LoVo (cell line): ENCODE measurements around the gene TENM4.

Experiments used
- DNase-seq: peaks from one replicate; pipeline ENCODE4 v3.0.0-alpha.2; 2016; ENCODE audit warnings: low spot score

TENM4 gene

GRCh38 chr11:79174045-79175008 lies 266.5 kb downstream of the TENM4 start:
- no peak for DNase-seq

GRCh38 chr11:79173615-79174014 lies 267.2 kb downstream of the TENM4 start:
- no peak for DNase-seq

DNA sequence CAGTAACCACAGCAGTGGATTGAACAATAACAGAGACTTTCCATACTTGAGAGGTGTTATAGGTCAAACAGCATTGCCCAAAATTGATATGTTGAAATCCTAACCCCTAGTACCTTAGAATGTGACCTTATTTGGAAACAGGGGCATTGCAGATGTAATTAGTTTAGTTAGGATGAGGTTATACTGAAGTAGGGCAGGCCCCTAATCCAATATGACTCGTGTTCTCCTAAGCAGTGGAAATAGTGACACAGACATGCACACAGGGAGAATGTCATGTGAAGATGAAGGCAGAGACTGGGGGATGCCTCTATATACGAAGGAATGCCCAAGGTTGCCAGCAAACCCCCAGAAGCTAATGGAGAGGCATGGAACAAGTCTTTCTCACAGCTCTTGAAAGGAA lies 270.5 kb downstream of the TENM4 start:
- no peak for DNase-seq

GRCh38 chr11:79168530-79169110 lies 272.2 kb downstream of the TENM4 start:
- DNase-seq, result no peak

DNA sequence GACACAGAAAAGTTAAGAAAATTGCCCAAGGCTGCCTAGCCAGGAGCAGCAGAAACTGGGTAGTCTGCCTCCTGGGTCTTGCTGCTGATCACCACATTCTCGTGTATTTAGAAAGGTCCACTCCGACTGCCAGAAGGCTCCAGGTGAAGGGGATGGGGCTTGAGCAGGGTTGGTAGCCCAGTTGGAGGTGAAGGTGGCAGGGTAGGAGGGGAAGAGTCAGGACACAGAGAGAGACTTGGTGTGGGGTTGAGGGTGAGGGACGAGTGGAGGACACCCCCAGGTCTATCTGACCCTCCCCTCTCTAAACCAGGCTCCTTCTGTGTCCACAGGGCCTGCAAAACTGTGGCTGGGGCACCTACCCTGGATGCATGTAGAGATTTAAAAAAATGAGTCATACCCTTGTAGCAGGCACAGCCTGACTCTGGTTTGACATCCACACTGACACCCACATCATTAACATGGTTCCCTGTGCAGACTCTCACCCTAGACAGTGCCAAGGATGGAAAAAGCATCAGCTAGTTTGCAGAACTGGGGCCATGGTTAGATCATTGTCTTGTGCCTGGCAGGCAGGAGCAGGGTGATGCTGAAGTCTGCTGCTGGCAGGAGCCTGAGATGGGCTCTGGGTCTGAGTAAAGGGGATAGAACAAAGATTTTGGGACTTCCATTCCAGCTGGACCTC lies 273.2 kb downstream of the TENM4 start:
- no peak for DNase-seq

GRCh38 chr11:79165908-79166307 lies 274.9 kb downstream of the TENM4 start:
- no peak for DNase-seq

DNA sequence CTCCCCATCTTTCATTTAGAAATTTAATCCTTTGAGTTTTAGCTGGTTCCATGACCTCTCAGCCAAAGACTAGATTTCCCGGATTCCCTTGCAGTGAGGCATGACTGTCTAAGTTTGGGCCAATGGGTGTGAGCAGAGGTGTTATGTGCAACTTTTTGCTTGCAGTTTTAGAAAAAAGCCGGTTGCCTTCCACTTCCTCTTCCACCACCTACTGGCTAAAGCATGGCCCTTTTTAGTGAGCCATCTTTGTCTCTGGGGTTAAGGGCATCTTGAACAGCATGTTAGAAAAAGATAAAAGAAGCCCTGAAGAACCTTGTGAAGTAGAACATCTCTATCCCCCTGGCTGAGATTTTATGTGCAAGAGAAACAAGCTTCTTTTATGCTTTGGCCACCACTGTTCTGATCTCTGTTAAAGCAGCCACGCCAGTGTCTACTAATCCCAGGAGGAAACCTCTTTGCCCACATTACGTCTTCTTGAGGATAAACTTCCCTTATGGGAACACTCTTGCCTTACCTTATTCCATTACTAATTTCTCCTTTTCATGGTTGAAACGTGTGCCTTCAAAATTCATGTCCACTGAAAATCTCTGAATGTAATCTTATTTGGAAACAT lies 279.9 kb downstream of the TENM4 start:
- no peak for DNase-seq

- no peak for DNase-seq
Observed at GRCh38 chr11:79159657-79160450, 281.0 kb downstream of the TENM4 start.

- DNase-seq, result no peak
Observed at GRCh38 chr11:79157738-79158137, 283.1 kb downstream of the TENM4 start.

- DNase-seq, result no peak
Observed at GRCh38 chr11:79156031-79156430, 284.8 kb downstream of the TENM4 start.

GRCh38 chr11:79155237-79155636 lies 285.6 kb downstream of the TENM4 start:
- DNase-seq, result no peak

DNA sequence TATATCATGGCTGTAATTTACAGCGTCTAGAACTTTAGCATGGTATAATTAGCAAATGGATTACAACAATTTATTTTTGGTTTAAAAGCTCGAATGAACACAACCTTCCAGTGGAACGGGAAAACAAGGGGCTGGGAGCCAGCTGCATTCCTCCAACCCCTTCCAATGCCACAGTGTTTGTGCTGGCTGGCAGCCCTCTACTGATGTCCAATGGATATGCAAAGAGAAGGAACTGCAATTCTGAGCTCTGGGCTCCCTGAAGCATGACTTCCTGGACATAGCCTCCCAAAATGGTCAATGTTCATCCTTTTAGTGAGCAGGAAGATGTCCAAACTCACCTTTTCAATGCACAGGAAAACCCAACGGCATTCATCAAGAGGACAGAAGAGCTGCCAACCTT lies 288.3 kb downstream of the TENM4 start:
- no peak for DNase-seq

GRCh38 chr11:79151396-79151795 lies 289.4 kb downstream of the TENM4 start:
- DNase-seq, result no peak

- no peak for DNase-seq
Observed at GRCh38 chr11:79150966-79151365, 289.9 kb downstream of the TENM4 start.

DNA sequence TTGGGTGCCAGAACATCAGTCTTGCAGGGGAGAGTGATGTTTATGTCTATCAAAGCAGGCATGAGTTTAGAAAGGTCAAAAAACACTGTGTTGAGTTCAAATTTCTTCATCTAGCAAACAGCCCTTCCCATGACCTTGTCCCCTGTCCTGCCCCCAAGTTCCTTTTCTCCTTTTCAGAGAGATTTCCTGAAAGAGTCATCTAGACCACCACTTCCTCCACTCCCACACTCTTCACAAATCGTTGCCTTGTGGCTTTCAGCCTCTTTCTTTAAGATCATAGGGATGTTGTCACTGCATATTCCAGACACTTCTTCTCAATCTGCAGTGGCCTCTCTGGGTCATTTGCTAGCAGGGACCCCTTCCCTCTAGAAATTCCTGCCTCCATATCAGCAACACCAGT lies 290.5 kb downstream of the TENM4 start:
- DNase-seq, result no peak

- DNase-seq, result no peak
Observed at GRCh38 chr11:79147731-79148130, 293.1 kb downstream of the TENM4 start.

DNA sequence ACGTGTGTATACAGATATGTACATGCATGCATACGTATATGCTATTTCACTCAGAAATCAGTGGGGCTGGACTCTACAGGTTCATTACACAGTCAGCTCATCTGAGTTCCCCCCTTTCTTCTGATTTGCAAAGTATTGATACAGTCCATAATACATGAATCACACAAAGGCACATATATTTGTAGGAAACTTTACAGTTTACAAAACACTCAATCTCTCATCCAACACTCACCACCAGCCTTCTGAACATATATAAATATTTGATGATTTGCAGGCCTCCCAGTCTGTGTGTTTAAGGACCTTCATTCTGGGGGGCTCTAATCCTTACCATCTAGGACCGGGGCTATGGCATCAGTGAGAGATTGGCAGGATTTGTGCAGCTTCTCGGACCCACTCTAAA lies 293.8 kb downstream of the TENM4 start:
- no peak for DNase-seq

DNA sequence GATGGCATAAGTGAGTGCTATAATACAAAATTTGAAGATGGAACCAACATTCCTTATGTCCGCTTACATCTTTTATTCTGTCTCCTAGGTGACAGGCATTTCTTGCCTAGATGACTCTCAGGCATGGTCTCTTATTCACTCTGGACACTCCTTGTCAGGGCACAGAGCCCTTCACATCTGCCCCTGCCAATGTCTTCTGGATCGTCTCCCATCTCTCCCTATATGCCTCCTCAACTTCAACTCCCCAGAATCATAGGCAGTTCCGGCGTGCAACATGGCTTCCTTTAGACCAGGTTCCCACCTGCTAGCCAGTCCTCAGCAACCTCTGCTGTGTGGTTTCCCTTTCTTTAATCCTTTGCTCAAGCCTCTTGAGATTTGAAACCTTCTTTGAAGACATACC lies 300.9 kb downstream of the TENM4 start:
- no peak for DNase-seq

GRCh38 chr11:79129702-79130101 lies 311.1 kb downstream of the TENM4 start:
- no peak for DNase-seq

- DNase-seq, result no peak
Observed at GRCh38 chr11:79128291-79128690, 312.5 kb downstream of the TENM4 start.

GRCh38 chr11:79122759-79123158 lies 318.1 kb downstream of the TENM4 start:
- no peak for DNase-seq

GRCh38 chr11:79121351-79121750 lies 319.5 kb downstream of the TENM4 start:
- no peak for DNase-seq
